Mesendoderm (in vitro differentiated cells): ENCODE results near the gene DIAPH2.

Source experiments
- DNase-seq: peaks from one replicate; pipeline ENCODE4 v3.0.0; 2013
- H2AK5ac ChIP-seq: 2 replicates; pipeline ENCODE4 v1.6.1; 2013; ENCODE audit warnings: low read length, inconsistent platforms
- H2BK120ac ChIP-seq: 2 replicates; pipeline ENCODE4 v1.6.1; 2013; ENCODE audit warnings: low read depth, mild to moderate bottlenecking, low read length, moderate library complexity, mixed read lengths
- H2BK15ac ChIP-seq: replicated peaks from 2 replicates; pipeline ENCODE4 v1.6.1; 2013; ENCODE audit warnings: low read depth, mild to moderate bottlenecking, moderate library complexity
- H2BK5ac ChIP-seq: 2 replicates; pipeline ENCODE4 v1.6.1; 2013; ENCODE audit warnings: low read length, inconsistent platforms
- H3K18ac ChIP-seq: 2 replicates; pipeline ENCODE4 v1.6.1; 2013; ENCODE audit warnings: mild to moderate bottlenecking, low read length, mixed read lengths
- H3K23ac ChIP-seq: one replicate; pipeline ENCODE4 v1.6.1; 2013; ENCODE audit warnings: low read length
- H3K27ac ChIP-seq: 2 replicates; pipeline ENCODE4 v1.5.1; 2013; ENCODE audit warnings: low read depth, mild to moderate bottlenecking, inconsistent platforms, low read length, moderate library complexity
- H3K27me3 ChIP-seq: 2 replicates; pipeline ENCODE4 v1.6.1; 2013; ENCODE audit warnings: low read length, control low read depth, mild to moderate bottlenecking, inconsistent platforms; ENCODE audit not compliant: insufficient read depth, poor library complexity
- H3K36me3 ChIP-seq: 2 replicates; pipeline ENCODE4 v1.6.1; 2013; ENCODE audit warnings: low read length, inconsistent platforms; ENCODE audit not compliant: control insufficient read depth, insufficient read depth
- H3K4ac ChIP-seq: one replicate; pipeline ENCODE4 v1.6.1; 2013; ENCODE audit warnings: low read depth, mild to moderate bottlenecking, low read length, moderate library complexity
- H3K4me1 ChIP-seq: 2 replicates; pipeline ENCODE4 v1.6.1; 2013; ENCODE audit warnings: low read depth, low read length, inconsistent platforms; ENCODE audit not compliant: control insufficient read depth
- H3K4me2 ChIP-seq: 2 replicates; pipeline ENCODE4 v1.6.1; 2013; ENCODE audit warnings: low read length
- H3K4me3 ChIP-seq: 2 replicates; pipeline ENCODE4 v1.5.1; 2013; ENCODE audit warnings: mild to moderate bottlenecking, low read length
- H3K56ac ChIP-seq: one replicate; pipeline ENCODE4 v1.6.1; 2013; ENCODE audit warnings: low read length
- H3K79me1 ChIP-seq: 2 replicates; pipeline ENCODE4 v1.6.1; 2013; ENCODE audit warnings: low read length, inconsistent platforms
- H3K79me2 ChIP-seq: 2 replicates; pipeline ENCODE4 v1.6.1; 2013; ENCODE audit warnings: mild to moderate bottlenecking, low read length; ENCODE audit not compliant: control insufficient read depth, insufficient read depth
- H3K9ac ChIP-seq: 2 replicates; pipeline ENCODE4 v1.6.1; 2013; ENCODE audit warnings: low read length, inconsistent platforms
- H4K5ac ChIP-seq: one replicate; pipeline ENCODE4 v1.6.1; 2013; ENCODE audit warnings: low read length
- H4K8ac ChIP-seq: one replicate; pipeline ENCODE4 v1.6.1; 2013; ENCODE audit warnings: low read depth, mild to moderate bottlenecking, control low read depth, low read length, moderate library complexity
- WGBS: extraction: QIAGEN DNeasy Blood & Tissue Kit; methylation state at CpG from one replicate; pipeline ENCODE4 v1.1.7; 2013; ENCODE audit warnings: low lambda C conversion rate, missing lambda C conversion rate; ENCODE audit not compliant: insufficient coverage; ENCODE audit errors: extremely low coverage; 5-methylcytosine and 5-hydroxymethylcytosine counted together

Gene DIAPH2

DNA sequence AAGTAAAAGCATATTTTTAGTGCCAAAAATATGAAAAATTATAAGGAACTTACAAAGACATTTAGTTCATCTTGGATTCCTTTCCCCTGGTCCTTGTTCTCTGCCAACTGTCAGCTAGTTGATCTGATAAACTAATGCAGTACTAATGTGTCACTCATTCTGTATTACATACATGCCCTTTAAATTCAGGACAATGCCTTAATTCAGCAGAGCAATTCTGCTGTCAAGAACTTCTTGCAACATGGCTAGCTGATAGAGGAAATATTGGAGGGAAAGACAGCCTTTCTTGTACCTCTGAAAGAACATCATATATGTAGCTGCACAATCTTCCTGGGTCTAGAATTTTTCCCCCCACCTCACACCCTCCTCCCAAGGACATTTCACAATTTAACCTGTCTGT is 679.2 kb downstream of the DIAPH2 start:
- Histone ChIP-seq H2BK5ac (no peak overlapping the region), H3K79me2 (no peaks in the 10 kb centered on the region), H3K27ac (no peak overlapping the region), H3K79me1 (no peaks in the 10 kb centered on the region), H3K4me2 (no peak overlapping the region), H2BK120ac (no peak overlapping the region), H3K9ac (no peak overlapping the region), H3K27me3 (no peaks in the 10 kb centered on the region), H3K36me3 (no peaks in the 10 kb centered on the region), H4K5ac (no peak overlapping the region), H3K4ac (no peak overlapping the region), H2AK5ac (no peak overlapping the region), H3K4me1 (no peaks in the 10 kb centered on the region), H3K56ac (no peak overlapping the region), H3K18ac (no peak overlapping the region), H3K4me3 (no peak overlapping the region), H4K8ac (no peak overlapping the region), H3K23ac (no peak overlapping the region), H2BK15ac (no peak overlapping the region)
- DNase-seq: no peak

- no peak overlapping the region for H2AK5ac ChIP-seq
- DNase-seq: no peak
- no peak overlapping the region for H3K4me2 ChIP-seq
- H3K27me3 ChIP-seq: no peaks in the 10 kb centered on the region
- H3K4ac ChIP-seq: no peak overlapping the region
- no peak overlapping the region for H3K27ac ChIP-seq
- no peak overlapping the region for H2BK15ac ChIP-seq
- H2BK120ac ChIP-seq: no peak overlapping the region
- H2BK5ac ChIP-seq: no peak overlapping the region
- H3K23ac ChIP-seq: no peak overlapping the region
- H3K36me3 ChIP-seq: no peaks in the 10 kb centered on the region
- no peak overlapping the region for H3K9ac ChIP-seq
- no peak overlapping the region for H4K5ac ChIP-seq
- H3K18ac ChIP-seq: no peak overlapping the region
- WGBS: 100% methylated on average over 2 of the region's 3 CpGs
- no peak overlapping the region for H3K56ac ChIP-seq
- H4K8ac ChIP-seq: no peak overlapping the region
- H3K4me1 ChIP-seq: no peaks in the 10 kb centered on the region
- H3K79me2 ChIP-seq: no peaks in the 10 kb centered on the region
- H3K4me3 ChIP-seq: no peak overlapping the region
- H3K79me1 ChIP-seq: no peaks in the 10 kb centered on the region
Observed at GRCh38 chrX:97366237-97366636, 681.6 kb downstream of the DIAPH2 start.

DNA sequence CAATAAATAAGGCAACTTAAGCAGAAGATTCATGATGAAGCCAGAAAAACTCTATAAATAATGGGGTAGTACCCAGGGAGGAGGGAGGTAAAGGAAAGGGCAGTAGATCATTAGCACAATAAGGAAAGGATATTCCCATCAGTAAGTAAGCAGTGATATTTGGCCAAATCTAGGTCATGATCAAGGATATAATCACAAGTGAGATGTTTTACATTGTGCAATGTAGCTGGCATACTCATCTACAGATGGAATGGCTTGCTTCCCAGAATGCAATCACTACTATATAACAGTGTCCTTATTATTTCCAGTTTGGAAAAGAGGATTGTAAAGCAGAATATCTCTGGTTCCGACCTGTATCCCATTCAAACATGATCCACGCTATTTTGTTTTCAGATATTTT is 682.5 kb downstream of the DIAPH2 start:
- H2AK5ac ChIP-seq: no peak overlapping the region
- no peak overlapping the region for H3K27ac ChIP-seq
- no peaks in the 10 kb centered on the region for H3K27me3 ChIP-seq
- H3K18ac ChIP-seq: no peak overlapping the region
- no peak overlapping the region for H4K8ac ChIP-seq
- H2BK15ac ChIP-seq: no peak overlapping the region
- H2BK120ac ChIP-seq: no peak overlapping the region
- WGBS: no CpG with 5 or more reads among the region's 2 CpGs
- no peak overlapping the region for H4K5ac ChIP-seq
- no peak overlapping the region for H3K9ac ChIP-seq
- no peak overlapping the region for H3K4me2 ChIP-seq
- no peak for DNase-seq
- no peak overlapping the region for H3K4ac ChIP-seq
- no peak overlapping the region for H2BK5ac ChIP-seq
- H3K79me2 ChIP-seq: no peaks in the 10 kb centered on the region
- H3K56ac ChIP-seq: no peak overlapping the region
- no peaks in the 10 kb centered on the region for H3K79me1 ChIP-seq
- H3K4me3 ChIP-seq: no peak overlapping the region
- H3K23ac ChIP-seq: no peak overlapping the region
- no peaks in the 10 kb centered on the region for H3K36me3 ChIP-seq
- no peaks in the 10 kb centered on the region for H3K4me1 ChIP-seq

DNA sequence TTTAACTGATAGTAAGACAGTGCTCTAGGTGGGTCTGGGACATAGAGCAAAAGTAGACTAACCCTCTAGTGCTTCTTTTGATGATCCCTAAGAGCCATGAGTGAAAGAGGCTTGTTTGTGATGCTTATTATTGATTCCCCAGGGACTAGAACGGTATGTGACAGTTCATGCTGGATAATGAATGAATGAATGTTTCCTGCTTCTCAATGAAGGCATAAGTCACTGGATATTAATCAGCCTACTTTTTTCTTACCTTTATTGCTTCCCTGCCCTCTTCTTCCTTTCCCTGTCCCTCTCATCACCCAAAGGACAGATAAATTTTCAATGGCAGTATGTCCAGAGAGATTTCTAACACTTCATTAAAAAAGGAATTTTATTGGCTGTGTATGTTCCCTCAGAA is 685.3 kb downstream of the DIAPH2 start:
- no CpG with 5 or more reads among the region's 1 CpG for WGBS

DNA sequence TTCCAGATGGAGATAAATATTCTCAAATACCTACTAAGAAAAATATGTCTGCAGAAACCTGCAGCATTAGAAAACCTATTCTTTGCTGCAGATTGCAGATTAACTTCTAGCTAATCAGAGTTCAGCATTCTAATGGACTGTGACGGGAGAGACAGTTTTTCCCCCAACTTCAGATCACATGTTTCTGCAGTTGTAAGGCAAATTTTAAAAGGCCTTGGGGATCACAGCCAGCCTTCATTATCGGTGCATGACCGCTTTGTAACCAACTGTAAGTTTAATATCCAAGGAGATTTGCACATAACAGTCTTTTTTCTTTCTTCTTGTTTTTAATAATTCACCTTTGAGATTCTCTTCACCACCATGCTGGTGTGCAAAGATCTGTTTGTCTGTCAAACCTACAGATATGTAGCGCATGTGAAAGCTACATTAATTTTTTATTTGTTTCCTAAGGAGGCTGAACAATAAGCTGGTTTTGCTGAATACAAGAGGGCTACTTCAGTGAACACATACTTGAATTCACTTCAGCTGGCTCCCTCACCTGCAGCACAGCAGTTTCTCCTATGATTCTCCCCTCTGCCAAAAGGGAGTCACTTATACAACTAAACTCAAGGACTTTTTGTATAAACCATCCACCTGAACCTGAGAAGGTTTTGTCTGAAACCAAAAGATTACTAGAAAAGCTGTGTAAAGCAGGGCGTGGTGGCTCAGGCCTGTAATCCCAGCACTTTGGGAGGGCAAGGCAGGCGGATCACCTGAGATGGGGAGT is 687.5 kb downstream of the DIAPH2 start:
- Histone ChIP-seq H3K36me3 (no peaks in the 10 kb centered on the region), H3K79me2 (no peaks in the 10 kb centered on the region), H3K4me1 (no peaks in the 10 kb centered on the region), H3K56ac (no peak overlapping the region), H2BK120ac (no peak overlapping the region), H3K27me3 (no peaks in the 10 kb centered on the region), H3K4me3 (no peak overlapping the region), H4K5ac (no peak overlapping the region), H3K23ac (no peak overlapping the region), H3K79me1 (no peaks in the 10 kb centered on the region), H3K4ac (no peak overlapping the region), H4K8ac (no peak overlapping the region), H3K18ac (no peak overlapping the region), H3K27ac (no peak overlapping the region), H3K4me2 (no peak overlapping the region), H3K9ac (no peak overlapping the region), H2BK5ac (no peak overlapping the region), H2AK5ac (no peak overlapping the region), H2BK15ac (no peak overlapping the region)
- WGBS: no CpG with 5 or more reads among the region's 6 CpGs
- no peak for DNase-seq

More for the DNA sequence above, 685.3 kb downstream of the DIAPH2 start:
- Histone ChIP-seq H3K18ac (no peak overlapping the region), H4K8ac (no peak overlapping the region), H3K4me3 (no peak overlapping the region), H2BK5ac (no peak overlapping the region), H3K27ac (no peak overlapping the region), H3K36me3 (no peaks in the 10 kb centered on the region), H3K27me3 (no peaks in the 10 kb centered on the region), H3K79me1 (no peaks in the 10 kb centered on the region), H2BK120ac (no peak overlapping the region), H3K79me2 (no peaks in the 10 kb centered on the region), H2BK15ac (no peak overlapping the region), H3K4ac (no peak overlapping the region), H2AK5ac (no peak overlapping the region), H3K4me2 (no peak overlapping the region), H3K56ac (no peak overlapping the region), H3K4me1 (no peaks in the 10 kb centered on the region), H3K9ac (no peak overlapping the region), H4K5ac (no peak overlapping the region), H3K23ac (no peak overlapping the region)
- no peak for DNase-seq

GRCh38 chrX:97374266-97374665 is 689.6 kb downstream of the DIAPH2 start:
- H3K27me3 ChIP-seq: no peaks in the 10 kb centered on the region
- H2BK5ac ChIP-seq: no peak overlapping the region

More at GRCh38 chrX:97374266-97374665, 689.6 kb downstream of the DIAPH2 start:
- Histone ChIP-seq H3K4me2 (no peak overlapping the region), H3K4me1 (no peaks in the 10 kb centered on the region), H3K18ac (no peak overlapping the region), H3K9ac (no peak overlapping the region), H3K4ac (no peak overlapping the region), H2AK5ac (no peak overlapping the region), H2BK15ac (no peak overlapping the region), H2BK120ac (no peak overlapping the region), H3K36me3 (no peaks in the 10 kb centered on the region), H3K79me1 (no peaks in the 10 kb centered on the region), H3K27ac (no peak overlapping the region), H4K8ac (no peak overlapping the region), H3K4me3 (no peak overlapping the region), H4K5ac (no peak overlapping the region), H3K79me2 (no peaks in the 10 kb centered on the region), H3K56ac (no peak overlapping the region), H3K23ac (no peak overlapping the region)
- no peak for DNase-seq
- WGBS: no CpG with 5 or more reads among the region's 2 CpGs
